Endodermal cell (in vitro differentiated cells): Measurements from ENCODE around the gene SMYD3. TPM values are rescaled to one million over a fixed set of nuclear protein-coding genes. Genes with fewer than 3 reads are reported as not detected.

ENCODE experiments used
- DNase-seq: peaks from one replicate; pipeline ENCODE4 v3.0.0-alpha.2; 2017
- H3K27ac ChIP-seq: 2 replicates; pipeline ENCODE4 v1.5.1; 2013; ENCODE audit warnings: mild to moderate bottlenecking, low read depth, low read length, moderate library complexity
- H3K27me3 ChIP-seq: 2 replicates; pipeline ENCODE4 v1.6.1; 2013; ENCODE audit warnings: mild to moderate bottlenecking, low read length, moderate library complexity; ENCODE audit not compliant: insufficient read depth, control insufficient read depth, poor library complexity, severe bottlenecking
- H3K36me3 ChIP-seq: 2 replicates; pipeline ENCODE4 v1.7.0; 2013; ENCODE audit warnings: mild to moderate bottlenecking, low read length, moderate library complexity; ENCODE audit not compliant: control insufficient read depth, insufficient read depth
- H3K4me1 ChIP-seq: one replicate; pipeline ENCODE4 v1.7.0; 2013; ENCODE audit warnings: low read length; ENCODE audit not compliant: control insufficient read depth, insufficient read depth
- H3K4me3 ChIP-seq: 2 replicates; pipeline ENCODE4 v1.5.1; 2013; ENCODE audit warnings: mild to moderate bottlenecking, low read length, moderate library complexity
- H3K9ac ChIP-seq: 2 replicates; pipeline ENCODE4 v1.6.1; 2013; ENCODE audit warnings: mild to moderate bottlenecking, low read length, moderate library complexity; ENCODE audit not compliant: poor library complexity, severe bottlenecking; ENCODE audit errors: extremely low read depth
- H3K9me3 ChIP-seq: 2 replicates; pipeline ENCODE4 v1.6.1; 2013; ENCODE audit warnings: mild to moderate bottlenecking, low read length, moderate library complexity; ENCODE audit not compliant: control insufficient read depth
- H3K27ac Mint-ChIP-seq: 2 replicates; pipeline ENCODE4 v1.8.0; 2020; ENCODE audit warnings: mixed read lengths
- H3K27me3 Mint-ChIP-seq: 2 replicates; pipeline ENCODE4 v1.8.0; 2021; ENCODE audit warnings: mild to moderate bottlenecking, mixed read lengths; ENCODE audit not compliant: insufficient read depth
- H3K36me3 Mint-ChIP-seq: 2 replicates; pipeline ENCODE4 v1.8.0; 2020; ENCODE audit warnings: low read depth, mixed read lengths
- H3K4me1 Mint-ChIP-seq: 2 replicates; pipeline ENCODE4 v1.8.0; 2020; ENCODE audit warnings: mixed read lengths
- H3K4me3 Mint-ChIP-seq: 2 replicates; pipeline ENCODE4 v1.8.0; 2020; ENCODE audit warnings: mild to moderate bottlenecking, moderate library complexity, mixed read lengths
- H3K9me3 Mint-ChIP-seq: 2 replicates; pipeline ENCODE4 v1.8.0; 2020; ENCODE audit warnings: mild to moderate bottlenecking, mixed read lengths
- WGBS, 2 experiments: methylation state at CpG; one replicate each; pipeline versions ENCODE4 v1.1.5 to v1.1.7; 2013; ENCODE audit warnings: missing lambda C conversion rate in 2 of 2, mixed read lengths in 1 of 2; ENCODE audit not compliant: insufficient coverage in 1 of 2, insufficient read length in 1 of 2; 5-methylcytosine and 5-hydroxymethylcytosine counted together
- total RNA-seq, 2 donors: library from RNA; stranded (reverse); fragmentation: NEBNext Ultra II Directional in 1 of 2; extraction: Animal tissue kit (Norgen Biotek cat#: 25700) in 1 of 2; gene quantifications; 2 replicates in 1 of 2; 3 replicates in 1 of 2; pipeline ENCODE4 v1.2.1, GENCODE V29; 2021
- TF ChIP-seq, protein P1 (sequence below): fragments of 200-600 bp; sonication (generic); conservative IDR thresholded peaks from 2 replicates; pipeline ENCODE4 v1.5.0; 2021; ENCODE audit warnings: antibody characterized with exemption, mild to moderate bottlenecking

SMYD3 gene
- total RNA-seq, 2 donors from 2014 or later: 32.3 to 45.8 TPM

DNA sequence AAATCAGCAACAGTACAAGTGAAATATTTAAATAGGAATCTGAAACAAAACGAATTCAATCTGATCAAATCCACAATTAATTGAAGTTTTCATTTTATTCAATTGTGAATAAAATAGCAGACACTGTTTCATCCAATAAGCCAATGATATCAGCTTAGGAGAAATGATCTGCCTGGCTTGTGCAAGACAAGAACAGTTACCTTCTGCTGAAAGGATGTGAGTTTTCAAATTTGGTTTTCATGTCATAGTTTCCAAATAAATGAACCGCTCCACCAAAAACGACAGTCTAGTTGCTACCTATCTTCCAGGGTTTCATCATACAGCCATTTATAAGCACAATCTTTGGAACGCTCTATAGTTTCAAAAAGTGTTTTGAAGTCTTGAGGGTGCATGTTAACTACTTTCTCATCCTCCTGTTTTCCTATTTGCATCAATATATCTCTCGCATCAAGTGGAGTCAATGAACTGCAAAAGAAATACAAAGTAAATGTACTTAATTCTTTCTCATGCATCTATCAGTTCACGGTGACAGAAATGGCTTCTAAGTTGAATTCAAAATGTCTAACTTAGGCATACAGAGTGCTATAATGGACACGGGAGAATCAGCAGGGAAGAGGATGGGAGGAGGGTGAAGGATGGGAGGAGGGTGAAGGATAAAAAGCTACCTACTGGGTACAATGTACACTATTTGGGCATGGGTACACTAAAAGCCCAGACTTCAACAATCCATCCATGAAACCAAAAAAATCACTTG lies 33.8 kb upstream of the SMYD3 start:
- Histone ChIP-seq H3K27ac (no peak overlapping the region), H3K27me3 (no peaks in the 10 kb centered on the region), H3K9me3 (no peaks in the 10 kb centered on the region), H3K4me3 (no peak overlapping the region), H3K9ac (no peak overlapping the region), H3K4me1 (no peaks in the 10 kb centered on the region), H3K36me3 (peaks cover 32% of the 10 kb centered on the region)
- peaks cover 47% of the 10 kb centered on the region for H3K36me3 Mint-ChIP-seq
- no peaks in the 10 kb centered on the region for H3K27me3 Mint-ChIP-seq
- TF ChIP-seq, protein P1, sequence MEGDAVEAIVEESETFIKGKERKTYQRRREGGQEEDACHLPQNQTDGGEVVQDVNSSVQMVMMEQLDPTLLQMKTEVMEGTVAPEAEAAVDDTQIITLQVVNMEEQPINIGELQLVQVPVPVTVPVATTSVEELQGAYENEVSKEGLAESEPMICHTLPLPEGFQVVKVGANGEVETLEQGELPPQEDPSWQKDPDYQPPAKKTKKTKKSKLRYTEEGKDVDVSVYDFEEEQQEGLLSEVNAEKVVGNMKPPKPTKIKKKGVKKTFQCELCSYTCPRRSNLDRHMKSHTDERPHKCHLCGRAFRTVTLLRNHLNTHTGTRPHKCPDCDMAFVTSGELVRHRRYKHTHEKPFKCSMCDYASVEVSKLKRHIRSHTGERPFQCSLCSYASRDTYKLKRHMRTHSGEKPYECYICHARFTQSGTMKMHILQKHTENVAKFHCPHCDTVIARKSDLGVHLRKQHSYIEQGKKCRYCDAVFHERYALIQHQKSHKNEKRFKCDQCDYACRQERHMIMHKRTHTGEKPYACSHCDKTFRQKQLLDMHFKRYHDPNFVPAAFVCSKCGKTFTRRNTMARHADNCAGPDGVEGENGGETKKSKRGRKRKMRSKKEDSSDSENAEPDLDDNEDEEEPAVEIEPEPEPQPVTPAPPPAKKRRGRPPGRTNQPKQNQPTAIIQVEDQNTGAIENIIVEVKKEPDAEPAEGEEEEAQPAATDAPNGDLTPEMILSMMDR: no peak
- H3K27ac Mint-ChIP-seq: no peak overlapping the region
- H3K4me3 Mint-ChIP-seq: no peak overlapping the region
- no peaks in the 10 kb centered on the region for H3K9me3 Mint-ChIP-seq
- H3K4me1 Mint-ChIP-seq: no peaks in the 10 kb centered on the region
- DNase-seq: no peak
- 88 to 100% methylated on average over 4 to 7 of the region's 7 CpGs for WGBS, 2 experiments

DNA sequence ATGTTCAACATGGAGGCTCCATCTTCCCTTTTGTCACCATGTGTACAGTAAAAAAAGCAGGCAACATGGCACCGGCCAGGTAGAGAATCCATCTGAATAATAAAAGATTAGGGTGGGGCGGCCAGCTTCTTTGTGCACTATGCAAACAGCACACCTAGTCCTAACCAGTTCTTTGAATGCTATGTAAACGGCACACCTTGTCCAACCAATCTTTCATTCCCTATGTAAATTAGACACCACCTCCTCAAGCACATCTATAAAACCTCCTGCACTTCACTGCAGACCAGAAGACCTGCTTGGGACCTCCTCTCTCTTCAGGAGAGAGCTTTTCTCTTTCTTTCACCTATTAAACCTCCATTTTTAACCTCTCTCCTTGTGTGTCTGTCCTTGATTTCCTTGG lies 30.8 kb upstream of the SMYD3 start:
- WGBS, 2 experiments: 93 to 94% methylated on average over 3 of the region's 3 CpGs
- Mint-ChIP-seq H3K4me1 (peaks cover 2% of the 10 kb centered on the region), H3K27me3 (peaks cover 11% of the 10 kb centered on the region), H3K36me3 (peaks cover 24% of the 10 kb centered on the region), H3K27ac (no peak overlapping the region), H3K9me3 (no peaks in the 10 kb centered on the region), H3K4me3 (no peak overlapping the region)
- DNase-seq: no peak
- Histone ChIP-seq H3K9me3 (peaks cover under 1% of the 10 kb centered on the region), H3K4me1 (peaks cover 3% of the 10 kb centered on the region), H3K36me3 (peaks cover 15% of the 10 kb centered on the region), H3K27ac (no peak overlapping the region), H3K4me3 (no peak overlapping the region), H3K27me3 (peaks cover 14% of the 10 kb centered on the region), H3K9ac (no peak overlapping the region)
- TF ChIP-seq, protein P1: no peak

DNA sequence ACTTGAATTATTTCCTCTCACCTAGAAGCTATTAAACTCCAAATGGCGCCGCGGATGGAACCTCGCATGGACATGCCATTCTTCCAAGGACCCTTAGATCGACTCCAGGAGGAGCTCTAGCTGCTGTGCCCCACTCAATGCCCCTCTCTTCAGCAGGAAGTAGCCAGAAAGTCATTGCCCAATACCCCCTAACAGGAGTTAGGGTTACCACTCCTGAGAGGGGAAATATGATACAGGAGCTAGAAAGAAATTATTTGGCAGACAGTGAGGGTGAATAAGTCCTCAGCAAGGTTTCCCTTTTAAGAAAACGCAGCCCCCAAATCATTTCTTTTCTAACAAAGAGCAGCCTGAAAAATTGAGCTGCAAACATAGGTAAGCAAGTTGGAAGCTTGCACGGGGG lies 30.4 kb upstream of the SMYD3 start:
- Histone ChIP-seq H3K36me3 (peaks cover 11% of the 10 kb centered on the region), H3K27me3 (peaks cover 14% of the 10 kb centered on the region), H3K27ac (no peak overlapping the region), H3K9me3 (peaks cover 5% of the 10 kb centered on the region), H3K9ac (no peak overlapping the region), H3K4me1 (peaks cover 3% of the 10 kb centered on the region), H3K4me3 (no peak overlapping the region)
- DNase-seq: no peak
- no peak overlapping the region for H3K27ac Mint-ChIP-seq
- H3K4me3 Mint-ChIP-seq: no peak overlapping the region
- TF ChIP-seq, protein P1: no peak
- peaks cover 20% of the 10 kb centered on the region for H3K36me3 Mint-ChIP-seq
- peaks cover 2% of the 10 kb centered on the region for H3K4me1 Mint-ChIP-seq
- H3K27me3 Mint-ChIP-seq: peaks cover 11% of the 10 kb centered on the region
- 74 to 75% methylated on average over 5 to 7 of the region's 7 CpGs for WGBS, 2 experiments
- H3K9me3 Mint-ChIP-seq: peaks cover 3% of the 10 kb centered on the region
